ENCODE data around the gene AVPI1. TPM values are rescaled to one million over a fixed set of nuclear protein-coding genes. Genes with fewer than 3 reads are reported as not detected.

AVPI1 gene
- total RNA-seq, 2 donors from 2014 or later, result 9.5 to 25.6 TPM

DNA sequence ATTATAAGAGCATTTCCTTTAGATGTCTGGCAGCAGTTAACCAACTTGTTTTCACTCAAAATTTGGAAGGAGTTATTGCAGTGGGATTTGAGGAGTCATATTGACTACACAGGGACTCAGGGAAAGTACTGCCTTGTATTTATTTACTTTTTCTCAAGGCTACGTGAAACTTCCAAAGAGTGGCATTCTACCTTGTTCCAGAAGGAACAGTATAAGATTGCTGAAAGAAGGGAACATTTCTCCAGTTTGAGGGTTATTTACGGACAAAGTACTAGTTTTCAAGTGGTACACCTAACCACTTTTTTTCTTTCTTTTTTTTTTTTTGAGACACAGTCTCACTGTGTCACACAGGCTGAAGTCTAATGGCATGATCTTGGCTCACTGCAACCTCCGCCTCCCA is 58.8 kb downstream of the AVPI1 start:
- ATAC-seq (ENCODE audit: insufficient number of reproducible peaks, low FRiP score, low read depth), result no peak
- Histone ChIP-seq H3K27ac (peak overlapping the region in 1 of 2 donors; percentile 37), H3K4me3 (no peak overlapping the region)

DNA sequence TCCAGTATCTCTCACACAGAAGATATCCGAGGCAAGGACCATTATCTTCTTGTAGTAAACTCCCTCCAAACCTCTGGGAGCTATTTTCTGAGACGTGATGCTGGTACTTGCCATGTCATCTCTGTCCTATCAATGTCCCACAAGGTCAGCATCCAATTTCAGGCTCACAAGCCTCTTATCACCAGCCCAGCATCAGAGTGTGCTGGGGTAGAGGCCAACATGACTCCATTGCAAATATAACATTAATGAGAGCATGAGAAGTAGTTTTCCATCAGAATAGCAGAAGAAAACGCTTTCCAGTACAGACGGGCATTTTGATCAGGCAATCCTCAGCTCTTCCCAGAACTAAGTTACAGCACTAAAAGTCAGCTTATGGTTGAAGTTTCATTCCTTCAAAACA is 59.3 kb downstream of the AVPI1 start:
- Histone ChIP-seq H3K36me3 (no peaks in the 10 kb centered on the region), H3K27ac (peak overlapping the region in 1 of 2 donors; percentile 37), H3K9me3 (no peaks in the 10 kb centered on the region), H3K4me3 (no peak overlapping the region), H3K4me1 (ENCODE audit: control insufficient read depth in 1 of 2, low read depth in 2 of 2) (peaks cover 4 to 10% of the 10 kb centered on the region in 2 donors), H3K27me3 (replicated peaks; ENCODE audit: insufficient read depth) (no peaks in the 10 kb centered on the region)
- DNase-seq (ENCODE audit: low spot score) (no peak), ATAC-seq (ENCODE audit: insufficient number of reproducible peaks, low FRiP score, low read depth) (no peak)
- TF ChIP-seq, protein P1, sequence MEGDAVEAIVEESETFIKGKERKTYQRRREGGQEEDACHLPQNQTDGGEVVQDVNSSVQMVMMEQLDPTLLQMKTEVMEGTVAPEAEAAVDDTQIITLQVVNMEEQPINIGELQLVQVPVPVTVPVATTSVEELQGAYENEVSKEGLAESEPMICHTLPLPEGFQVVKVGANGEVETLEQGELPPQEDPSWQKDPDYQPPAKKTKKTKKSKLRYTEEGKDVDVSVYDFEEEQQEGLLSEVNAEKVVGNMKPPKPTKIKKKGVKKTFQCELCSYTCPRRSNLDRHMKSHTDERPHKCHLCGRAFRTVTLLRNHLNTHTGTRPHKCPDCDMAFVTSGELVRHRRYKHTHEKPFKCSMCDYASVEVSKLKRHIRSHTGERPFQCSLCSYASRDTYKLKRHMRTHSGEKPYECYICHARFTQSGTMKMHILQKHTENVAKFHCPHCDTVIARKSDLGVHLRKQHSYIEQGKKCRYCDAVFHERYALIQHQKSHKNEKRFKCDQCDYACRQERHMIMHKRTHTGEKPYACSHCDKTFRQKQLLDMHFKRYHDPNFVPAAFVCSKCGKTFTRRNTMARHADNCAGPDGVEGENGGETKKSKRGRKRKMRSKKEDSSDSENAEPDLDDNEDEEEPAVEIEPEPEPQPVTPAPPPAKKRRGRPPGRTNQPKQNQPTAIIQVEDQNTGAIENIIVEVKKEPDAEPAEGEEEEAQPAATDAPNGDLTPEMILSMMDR (IDR thresholded peaks at IDR 0.05), result no peak

More for the DNA sequence above, 58.8 kb downstream of the AVPI1 start:
- no peaks in the 10 kb centered on the region for H3K36me3 ChIP-seq
- no peaks in the 10 kb centered on the region for H3K27me3 ChIP-seq (replicated peaks; ENCODE audit: insufficient read depth)
- TF ChIP-seq, protein P1 (IDR thresholded peaks at IDR 0.05), result no peak
- DNase-seq (ENCODE audit: low spot score), result no peak
- H3K4me1 ChIP-seq (ENCODE audit: control insufficient read depth in 1 of 2, low read depth in 2 of 2), result peaks cover 4 to 13% of the 10 kb centered on the region in 2 donors
- H3K9me3 ChIP-seq, result no peaks in the 10 kb centered on the region

Other genes with a start within 250 kb of the AVPI1 start
- 10 to 100 TPM; 23.4 to 38.0 TPM for gene EXOSC1, start 241.2 kb downstream of the AVPI1 start, total RNA-seq
- 10 to 100 TPM; 23.4 to 31.7 TPM for gene ZDHHC16, start 241.1 kb downstream of the AVPI1 start, total RNA-seq
- 100 to 1,000 TPM in 1 of 2 donors, 10 to 100 TPM in 1; 46.8 to 108 TPM for gene MMS19, start 188.8 kb downstream of the AVPI1 start, total RNA-seq
- gene UBTD1, start 188.3 kb downstream of the AVPI1 start, total RNA-seq, result 10 to 100 TPM; 10.2 to 20.4 TPM
- 1 to 10 TPM in 1 of 2 donors, not detected in 1; 1.9 TPM for gene ANKRD2, start 114.5 kb downstream of the AVPI1 start, total RNA-seq
- 10 to 100 TPM in 1 of 2 donors, 1 to 10 TPM in 1; 7.0 to 12.3 TPM for gene HOGA1, start 102.9 kb downstream of the AVPI1 start, total RNA-seq
- gene C10orf62, start 97.5 kb downstream of the AVPI1 start, total RNA-seq, result 1 to 10 TPM in 1 of 2 donors, not detected in 1; 1.2 TPM
- gene MORN4, start 53.7 kb downstream of the AVPI1 start, total RNA-seq, result 1 to 10 TPM; 3.5 to 6.6 TPM
- 10 to 100 TPM; 18.0 to 22.9 TPM for gene PI4K2A, start 46.6 kb downstream of the AVPI1 start, total RNA-seq
- gene MARVELD1, start 26.5 kb upstream of the AVPI1 start, total RNA-seq, result 10 to 100 TPM; 85.0 to 97.9 TPM
- gene ZFYVE27, start 49.9 kb upstream of the AVPI1 start, total RNA-seq, result 10 to 100 TPM; 24.8 to 25.5 TPM
- 1 to 10 TPM in 1 of 2 donors, under 1 TPM in 1; 0.41 to 1.8 TPM for gene SFRP5, start 84.8 kb upstream of the AVPI1 start, total RNA-seq
- under 1 TPM in 1 of 2 donors, not detected in 1; 0.07 TPM for gene GOLGA7B, start 162.6 kb upstream of the AVPI1 start, total RNA-seq

Measured in thoracic aorta (tissue), 2 donors.